Measurements from ENCODE around the gene ENTPD2. TPM values are rescaled to one million over a fixed set of nuclear protein-coding genes. Genes with fewer than 3 reads are reported as not detected.

ENTPD2 gene
- total RNA-seq, 1 donor from 2014 or later, result 5.2 TPM

DNA sequence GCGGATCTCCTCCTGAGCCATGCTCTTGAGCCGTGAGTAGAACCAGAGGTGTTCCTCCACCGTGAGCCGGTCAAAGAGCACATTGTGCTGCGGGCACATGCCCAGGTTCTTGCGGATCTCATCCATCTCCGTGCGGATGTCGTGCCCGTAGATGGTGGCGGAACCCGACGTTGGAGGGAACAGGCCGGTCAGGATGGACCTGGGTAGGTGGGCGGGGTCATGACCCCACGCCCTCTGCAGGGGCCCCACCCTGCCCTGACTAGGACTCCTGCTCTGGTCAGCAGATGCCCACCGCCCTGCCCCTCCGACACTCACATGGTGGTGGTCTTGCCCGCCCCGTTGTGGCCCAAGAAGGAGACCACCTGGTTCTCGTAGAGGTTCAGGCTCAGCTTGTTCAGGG is 37.9 kb downstream of the ENTPD2 start:
- H3K9me3 Mint-ChIP-seq, result no peaks in the 10 kb centered on the region
- no peak for DNase-seq (ENCODE audit: low spot score in 2 of 2, unreplicated experiment in 2 of 2)
- no peak overlapping the region for H3K4me3 Mint-ChIP-seq
- no peak overlapping the region for H3K27ac Mint-ChIP-seq
- H3K4me1 Mint-ChIP-seq, result no peaks in the 10 kb centered on the region
- TF ChIP-seq, protein P1, sequence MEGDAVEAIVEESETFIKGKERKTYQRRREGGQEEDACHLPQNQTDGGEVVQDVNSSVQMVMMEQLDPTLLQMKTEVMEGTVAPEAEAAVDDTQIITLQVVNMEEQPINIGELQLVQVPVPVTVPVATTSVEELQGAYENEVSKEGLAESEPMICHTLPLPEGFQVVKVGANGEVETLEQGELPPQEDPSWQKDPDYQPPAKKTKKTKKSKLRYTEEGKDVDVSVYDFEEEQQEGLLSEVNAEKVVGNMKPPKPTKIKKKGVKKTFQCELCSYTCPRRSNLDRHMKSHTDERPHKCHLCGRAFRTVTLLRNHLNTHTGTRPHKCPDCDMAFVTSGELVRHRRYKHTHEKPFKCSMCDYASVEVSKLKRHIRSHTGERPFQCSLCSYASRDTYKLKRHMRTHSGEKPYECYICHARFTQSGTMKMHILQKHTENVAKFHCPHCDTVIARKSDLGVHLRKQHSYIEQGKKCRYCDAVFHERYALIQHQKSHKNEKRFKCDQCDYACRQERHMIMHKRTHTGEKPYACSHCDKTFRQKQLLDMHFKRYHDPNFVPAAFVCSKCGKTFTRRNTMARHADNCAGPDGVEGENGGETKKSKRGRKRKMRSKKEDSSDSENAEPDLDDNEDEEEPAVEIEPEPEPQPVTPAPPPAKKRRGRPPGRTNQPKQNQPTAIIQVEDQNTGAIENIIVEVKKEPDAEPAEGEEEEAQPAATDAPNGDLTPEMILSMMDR (IDR thresholded peaks at IDR 0.05; ENCODE audit: unreplicated experiment), result no peak
- H3K36me3 Mint-ChIP-seq, result peaks cover 16% of the 10 kb centered on the region
- H3K27me3 Mint-ChIP-seq (ENCODE audit: low read depth), result no peaks in the 10 kb centered on the region

DNA sequence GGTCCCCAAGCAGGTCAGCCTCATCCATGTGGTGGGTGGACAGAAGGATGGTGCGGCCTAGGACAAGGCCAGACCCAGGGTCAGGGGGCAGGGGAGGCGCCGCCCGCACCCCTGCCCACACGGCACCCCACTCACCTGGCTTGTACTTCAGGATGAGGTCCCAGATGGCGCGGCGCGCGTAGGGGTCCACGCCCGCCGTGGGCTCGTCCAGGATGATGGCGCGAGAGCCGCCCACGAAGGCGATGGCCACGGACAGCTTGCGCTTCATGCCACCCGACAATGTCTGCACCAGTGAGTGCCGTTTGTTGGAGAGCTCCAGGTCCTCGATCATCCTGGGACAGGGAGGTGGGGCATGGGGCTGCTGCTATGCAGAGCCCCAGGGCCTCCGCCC is 38.3 kb downstream of the ENTPD2 start:
- Mint-ChIP-seq H3K9me3 (no peaks in the 10 kb centered on the region), H3K4me3 (no peak overlapping the region), H3K27ac (no peak overlapping the region), H3K4me1 (no peaks in the 10 kb centered on the region), H3K27me3 (ENCODE audit: low read depth) (no peaks in the 10 kb centered on the region), H3K36me3 (peaks cover 16% of the 10 kb centered on the region)
- DNase-seq (ENCODE audit: low spot score in 2 of 2, unreplicated experiment in 2 of 2), result no peak
- TF ChIP-seq, protein P1 (IDR thresholded peaks at IDR 0.05; ENCODE audit: unreplicated experiment), result no peak

DNA sequence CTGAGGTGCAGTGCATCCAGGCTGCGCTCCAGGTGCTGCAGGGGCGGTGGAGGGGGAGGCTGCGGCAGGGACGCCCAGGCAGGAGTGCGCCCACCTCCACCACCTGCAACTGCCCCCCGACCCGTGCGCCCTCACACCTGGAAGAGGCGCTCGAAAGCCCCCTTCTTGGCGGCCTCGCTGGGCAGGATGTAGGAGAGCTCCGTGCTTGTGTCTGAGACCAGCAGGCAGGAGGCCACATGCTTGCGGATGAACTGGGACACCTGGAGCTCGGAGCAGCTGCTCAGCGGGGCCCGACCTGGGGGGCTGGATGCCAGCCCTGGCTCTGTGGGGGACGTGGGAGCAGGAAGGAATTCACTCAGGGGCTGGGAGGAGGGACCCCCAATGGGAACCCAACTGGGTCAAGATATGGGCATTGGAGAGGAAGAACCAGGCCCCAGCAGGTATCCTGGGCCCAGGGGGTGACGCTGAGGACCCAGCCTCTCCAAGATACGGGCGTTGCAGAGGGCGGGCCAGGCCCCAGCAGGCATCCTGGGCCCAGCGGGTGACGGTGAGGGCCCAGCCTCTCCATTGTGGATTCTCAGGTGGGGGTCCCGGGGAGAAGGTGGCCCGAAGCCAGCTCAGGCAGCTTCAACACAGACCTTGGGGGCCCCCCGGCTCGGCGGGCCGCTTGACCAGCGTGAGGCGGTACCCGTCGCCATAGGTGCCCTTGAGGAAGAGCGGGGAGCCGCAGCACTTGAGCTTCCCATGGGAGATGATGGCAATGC is 38.9 kb downstream of the ENTPD2 start:
- Mint-ChIP-seq H3K4me3 (no peak overlapping the region), H3K27ac (no peak overlapping the region), H3K36me3 (peaks cover 16% of the 10 kb centered on the region), H3K4me1 (no peaks in the 10 kb centered on the region), H3K27me3 (ENCODE audit: low read depth) (no peaks in the 10 kb centered on the region), H3K9me3 (no peaks in the 10 kb centered on the region)
- TF ChIP-seq, protein P1 (IDR thresholded peaks at IDR 0.05; ENCODE audit: unreplicated experiment), result no peak
- no peak for DNase-seq (ENCODE audit: low spot score in 2 of 2, unreplicated experiment in 2 of 2)

DNA sequence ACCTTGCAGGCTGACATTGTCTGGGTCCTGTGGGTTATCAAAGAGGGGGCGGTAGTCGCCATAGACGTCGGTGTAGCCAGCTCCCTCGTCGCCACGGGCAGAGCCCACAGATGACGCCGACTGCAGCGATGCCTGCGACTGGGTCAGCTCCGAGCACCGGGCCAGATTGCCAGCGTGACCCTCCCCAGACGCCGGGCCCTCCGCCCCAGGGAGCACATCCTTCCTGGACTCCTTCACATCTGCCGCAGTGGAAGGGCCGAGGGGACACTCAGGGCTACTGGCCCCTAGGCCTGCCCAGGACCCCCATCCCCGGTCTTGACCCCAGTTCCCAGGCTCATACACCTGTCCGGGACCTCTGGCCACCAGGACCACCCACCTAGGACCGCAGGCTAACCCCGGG is 39.7 kb downstream of the ENTPD2 start:
- no peaks in the 10 kb centered on the region for H3K4me1 Mint-ChIP-seq
- TF ChIP-seq, protein P1 (IDR thresholded peaks at IDR 0.05; ENCODE audit: unreplicated experiment), result no peak
- H3K36me3 Mint-ChIP-seq, result peaks cover 16% of the 10 kb centered on the region
- H3K4me3 Mint-ChIP-seq, result no peak overlapping the region
- DNase-seq (ENCODE audit: low spot score in 2 of 2, unreplicated experiment in 2 of 2), result no peak
- no peak overlapping the region for H3K27ac Mint-ChIP-seq
- H3K27me3 Mint-ChIP-seq (ENCODE audit: low read depth), result no peaks in the 10 kb centered on the region
- no peaks in the 10 kb centered on the region for H3K9me3 Mint-ChIP-seq

DNA sequence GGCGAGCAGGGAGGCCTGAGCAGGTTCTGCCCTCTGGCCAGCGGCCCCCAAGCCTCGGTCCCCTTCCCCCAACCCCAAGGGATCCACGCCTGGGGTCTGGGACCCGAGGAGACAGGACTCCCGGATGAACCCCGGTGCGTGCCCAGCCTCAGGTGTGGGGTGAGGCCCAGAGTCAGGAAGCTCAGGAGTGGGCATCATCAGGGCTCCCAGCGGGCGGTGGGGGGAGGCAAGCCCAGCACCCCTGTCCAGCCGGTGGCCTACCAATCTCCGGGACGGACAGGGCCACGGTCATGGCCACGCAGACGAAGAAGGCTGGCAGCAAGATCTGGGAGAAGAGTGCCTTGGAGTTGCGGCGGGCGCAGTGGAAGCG is 40.3 kb downstream of the ENTPD2 start:
- TF ChIP-seq, protein P1 (IDR thresholded peaks at IDR 0.05; ENCODE audit: unreplicated experiment), result no peak
- H3K27ac Mint-ChIP-seq, result no peak overlapping the region
- H3K4me1 Mint-ChIP-seq, result no peaks in the 10 kb centered on the region

More for the DNA sequence above, 40.3 kb downstream of the ENTPD2 start:
- Mint-ChIP-seq H3K36me3 (peaks cover 15% of the 10 kb centered on the region), H3K9me3 (no peaks in the 10 kb centered on the region), H3K4me3 (no peak overlapping the region), H3K27me3 (ENCODE audit: low read depth) (no peaks in the 10 kb centered on the region)
- DNase-seq (ENCODE audit: low spot score in 2 of 2, unreplicated experiment in 2 of 2), result no peak
